Smooth muscle cell (in vitro differentiated cells): ENCODE results near the gene CACNA1H. TPM values are rescaled to one million over a fixed set of nuclear protein-coding genes. Genes with fewer than 3 reads are reported as not detected.

Experiments
- DNase-seq: peaks from one replicate; lab custom pipeline; 2025; ENCODE audit not compliant: unreplicated experiment; lab: John Stamatoyannopoulos, UW
- H2AFZ ChIP-seq: fragments of 200-600 bp; sonication (generic); 2 replicates; pipeline ENCODE4 v1.6.0; 2016; ENCODE audit warnings: antibody characterized with exemption, low read depth, mild to moderate bottlenecking
- H3F3A ChIP-seq: fragments of 200-600 bp; sonication (generic); 2 replicates; pipeline ENCODE4 v1.6.0; 2017; ENCODE audit warnings: antibody characterized with exemption, low read depth
- H3K27ac ChIP-seq: fragments of 200-600 bp; sonication (generic); 2 replicates; pipeline ENCODE4 v1.5.1; 2016; ENCODE audit warnings: low read depth, mild to moderate bottlenecking
- H3K27me3 ChIP-seq: fragments of 200-600 bp; sonication (generic); 2 replicates; pipeline ENCODE4 v1.6.1; 2016; ENCODE audit warnings: low read depth, mild to moderate bottlenecking
- H3K36me3 ChIP-seq: fragments of 200-600 bp; sonication (generic); 2 replicates; pipeline ENCODE4 v1.5.1; 2016; ENCODE audit warnings: low read depth
- H3K4me1 ChIP-seq: fragments of 200-600 bp; sonication (generic); 2 replicates; pipeline ENCODE4 v1.5.1; 2016; ENCODE audit warnings: low read depth
- H3K4me2 ChIP-seq: fragments of 200-600 bp; sonication (generic); 2 replicates; pipeline ENCODE4 v1.6.0; 2016; ENCODE audit warnings: mild to moderate bottlenecking
- H3K4me3 ChIP-seq: fragments of 200-600 bp; sonication (generic); 2 replicates; pipeline ENCODE4 v1.5.1; 2016; ENCODE audit warnings: mild to moderate bottlenecking
- H3K79me2 ChIP-seq: fragments of 200-600 bp; sonication (generic); 2 replicates; pipeline ENCODE4 v1.6.0; 2016; ENCODE audit warnings: low read depth, mild to moderate bottlenecking
- H3K9ac ChIP-seq: fragments of 200-600 bp; sonication (generic); 2 replicates; pipeline ENCODE4 v1.6.0; 2016; ENCODE audit warnings: low read depth
- H3K9me3 ChIP-seq: fragments of 200-600 bp; sonication (generic); replicated peaks from 2 replicates; pipeline ENCODE4 v1.5.1; 2016; ENCODE audit warnings: low read depth
- H4K20me1 ChIP-seq: fragments of 200-600 bp; sonication (generic); 2 replicates; pipeline ENCODE4 v1.6.0; 2016; ENCODE audit warnings: low read depth
- WGBS: methylation state at CpG from one replicate; pipeline ENCODE4 v1.1.7; 2016; ENCODE audit warnings: low lambda C conversion rate; 5-methylcytosine and 5-hydroxymethylcytosine counted together
- polyA plus RNA-seq: library from polyadenylated mRNA; unstranded; fragments of >200 nt; fragmentation: Nextera tagmentation; extraction: Ambion mirVana; gene quantifications from 2 replicates; pipeline ENCODE4 v1.2.1, GENCODE V29; 2016
- total RNA-seq: library from RNA; depleted of rRNA; stranded (reverse); fragments of >200 nt; gene quantifications from 2 replicates; pipeline ENCODE4 v1.2.3, GENCODE V29; 2014
- TF ChIP-seq, protein P1 (sequence below): fragments of 200-600 bp; sonication (generic); IDR thresholded peaks from 2 replicates; pipeline ENCODE4 v1.5.1; 2017; ENCODE audit warnings: borderline replicate concordance, mild to moderate bottlenecking, antibody characterized with exemption; ENCODE audit not compliant: insufficient read depth, poor library complexity, severe bottlenecking

The CACNA1H gene
- total and polyA plus RNA-seq, 2 experiments from 2014 or later: 1.7 to 2.6 TPM

GRCh38 chr16:1171854-1172428 lies 19.0 kb downstream of the CACNA1H start:
- TF ChIP-seq, protein P1, sequence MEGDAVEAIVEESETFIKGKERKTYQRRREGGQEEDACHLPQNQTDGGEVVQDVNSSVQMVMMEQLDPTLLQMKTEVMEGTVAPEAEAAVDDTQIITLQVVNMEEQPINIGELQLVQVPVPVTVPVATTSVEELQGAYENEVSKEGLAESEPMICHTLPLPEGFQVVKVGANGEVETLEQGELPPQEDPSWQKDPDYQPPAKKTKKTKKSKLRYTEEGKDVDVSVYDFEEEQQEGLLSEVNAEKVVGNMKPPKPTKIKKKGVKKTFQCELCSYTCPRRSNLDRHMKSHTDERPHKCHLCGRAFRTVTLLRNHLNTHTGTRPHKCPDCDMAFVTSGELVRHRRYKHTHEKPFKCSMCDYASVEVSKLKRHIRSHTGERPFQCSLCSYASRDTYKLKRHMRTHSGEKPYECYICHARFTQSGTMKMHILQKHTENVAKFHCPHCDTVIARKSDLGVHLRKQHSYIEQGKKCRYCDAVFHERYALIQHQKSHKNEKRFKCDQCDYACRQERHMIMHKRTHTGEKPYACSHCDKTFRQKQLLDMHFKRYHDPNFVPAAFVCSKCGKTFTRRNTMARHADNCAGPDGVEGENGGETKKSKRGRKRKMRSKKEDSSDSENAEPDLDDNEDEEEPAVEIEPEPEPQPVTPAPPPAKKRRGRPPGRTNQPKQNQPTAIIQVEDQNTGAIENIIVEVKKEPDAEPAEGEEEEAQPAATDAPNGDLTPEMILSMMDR: no peak
- no peak overlapping the region for H3K4me2 ChIP-seq
- H3K4me1 ChIP-seq: peaks cover 13% of the 10 kb centered on the region
- no peaks in the 10 kb centered on the region for H3K79me2 ChIP-seq
- H3K27ac ChIP-seq: no peak overlapping the region
- no peaks in the 10 kb centered on the region for H3K9me3 ChIP-seq
- H3K36me3 ChIP-seq: no peaks in the 10 kb centered on the region
- H3K27me3 ChIP-seq: no peaks in the 10 kb centered on the region
- no peak for DNase-seq
- WGBS: 94% methylated on average over 34 of the region's 36 CpGs
- no peaks in the 10 kb centered on the region for H4K20me1 ChIP-seq
- no peak overlapping the region for H3K9ac ChIP-seq
- H3K4me3 ChIP-seq: no peak overlapping the region
- no peaks in the 10 kb centered on the region for H3F3A ChIP-seq
- H2AFZ ChIP-seq: no peak overlapping the region

DNA sequence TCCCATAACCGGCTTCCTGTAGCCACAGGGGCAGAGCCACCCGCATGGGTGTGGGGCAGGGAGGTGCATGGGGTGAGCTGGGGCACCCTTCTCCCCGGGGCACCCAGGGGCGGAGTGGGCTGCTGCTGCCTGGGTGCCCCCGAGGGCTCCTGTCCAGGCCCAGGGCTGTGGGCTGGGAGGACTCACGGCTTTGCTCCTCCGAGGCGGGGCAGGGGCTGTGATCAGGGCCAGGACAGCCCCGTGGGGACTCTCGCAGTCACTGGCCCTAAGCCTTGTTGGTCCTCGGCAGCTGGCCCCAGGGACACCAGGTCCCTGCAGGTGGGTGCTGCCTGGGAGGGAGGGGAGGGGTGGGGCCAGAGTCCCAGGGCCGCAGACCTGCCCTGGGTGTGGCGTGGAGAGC lies 19.7 kb downstream of the CACNA1H start:
- DNase-seq: no peak
- H3K9ac ChIP-seq: no peak overlapping the region
- no peak overlapping the region for H3K4me2 ChIP-seq
- H3K27ac ChIP-seq: no peak overlapping the region
- no peak overlapping the region for H3K4me3 ChIP-seq
- WGBS: 94% methylated on average over 11 of the region's 13 CpGs
- H3K9me3 ChIP-seq: no peaks in the 10 kb centered on the region
- TF ChIP-seq, protein P1: no peak
- H3K4me1 ChIP-seq: peaks cover 13% of the 10 kb centered on the region
- H4K20me1 ChIP-seq: no peaks in the 10 kb centered on the region
- H3K79me2 ChIP-seq: no peaks in the 10 kb centered on the region
- no peaks in the 10 kb centered on the region for H3K27me3 ChIP-seq
- H3K36me3 ChIP-seq: no peaks in the 10 kb centered on the region
- no peak overlapping the region for H2AFZ ChIP-seq
- no peaks in the 10 kb centered on the region for H3F3A ChIP-seq

GRCh38 chr16:1173788-1174451 lies 21.0 kb downstream of the CACNA1H start:
- H3K79me2 ChIP-seq: no peaks in the 10 kb centered on the region
- 97% methylated on average over 14 of the region's 14 CpGs for WGBS
- H3K4me3 ChIP-seq: no peak overlapping the region
- H3K36me3 ChIP-seq: no peaks in the 10 kb centered on the region
- no peak overlapping the region for H2AFZ ChIP-seq
- H3F3A ChIP-seq: no peaks in the 10 kb centered on the region
- no peaks in the 10 kb centered on the region for H3K9me3 ChIP-seq
- no peak overlapping the region for H3K4me2 ChIP-seq
- H3K9ac ChIP-seq: no peak overlapping the region
- TF ChIP-seq, protein P1: no peak
- DNase-seq: no peak
- H3K27me3 ChIP-seq: no peaks in the 10 kb centered on the region
- H4K20me1 ChIP-seq: no peaks in the 10 kb centered on the region
- peaks cover 13% of the 10 kb centered on the region for H3K4me1 ChIP-seq
- H3K27ac ChIP-seq: no peak overlapping the region
